ENCODE measurements around the gene ALPL. TPM values are rescaled to one million over a fixed set of nuclear protein-coding genes. Genes with fewer than 3 reads are reported as not detected.

Gene ALPL
- total and polyA plus RNA-seq, 10 donors = 19.5 to 222 (median 58.1) TPM

GRCh38 chr1:21610027-21610426 is 100.8 kb downstream of the ALPL start:
- no peak for DNase-seq

GRCh38 chr1:21610989-21611785 is 102.0 kb downstream of the ALPL start:
- intact Hi-C loops (cut with DNase I; ENCODE audit: low total_unique reads) = no loop called here
- H3K4me1 ChIP-seq = peaks cover 0 to 13% (median 2%) of the 10 kb centered on the region in 6 donors
- DNase-seq = no peak
- H3K4me3 ChIP-seq = no peak overlapping the region
- WGBS, 5 donors = 87 to 94% (median 87%) methylated on average over 16 to 21 of the region's 21 CpGs
- H3K27me3 ChIP-seq (replicated peaks in 1 of 7) = peaks cover 0 to 37% (median 0%) of the 10 kb centered on the region in 7 donors
- H3K36me3 ChIP-seq = no peaks in the 10 kb centered on the region
- TF ChIP-seq CTCF (IDR thresholded peaks at IDR 0.05 in 8 of 11, conservative IDR thresholded peaks at IDR 0.05 in 3 of 11) (no peak), POLR2A (IDR thresholded peaks at IDR 0.05) (no peak), POLR2AphosphoS5 (IDR thresholded peaks at IDR 0.05) (no peak)
- no peaks in the 10 kb centered on the region for H3K9me3 ChIP-seq
- H3K27ac ChIP-seq = no peak overlapping the region

More at GRCh38 chr1:21610027-21610426, 100.8 kb downstream of the ALPL start:
- Histone ChIP-seq H3K36me3 (no peaks in the 10 kb centered on the region), H3K4me3 (no peak overlapping the region), H3K27ac (no peak overlapping the region), H3K4me1 (peaks cover 0 to 13% (median 2%) of the 10 kb centered on the region in 6 donors), H3K27me3 (replicated peaks in 1 of 7) (peaks cover 0 to 37% (median 0%) of the 10 kb centered on the region in 7 donors), H3K9me3 (no peaks in the 10 kb centered on the region)
- TF ChIP-seq CTCF (IDR thresholded peaks at IDR 0.05 in 8 of 11, conservative IDR thresholded peaks at IDR 0.05 in 3 of 11) (no peak), POLR2A (IDR thresholded peaks at IDR 0.05) (no peak), POLR2AphosphoS5 (IDR thresholded peaks at IDR 0.05) (no peak)
- 45 to 64% (median 57%) methylated on average over 15 to 16 of the region's 16 CpGs for WGBS, 5 donors
- intact Hi-C loops (cut with DNase I; ENCODE audit: low total_unique reads) = no loop called here

- Histone ChIP-seq H3K4me3 (no peak overlapping the region), H3K9me3 (no peaks in the 10 kb centered on the region), H3K27ac (no peak overlapping the region), H3K27me3 (replicated peaks in 1 of 7) (peaks cover 0 to 37% (median 0%) of the 10 kb centered on the region in 7 donors), H3K4me1 (peaks cover 0 to 12% (median 2%) of the 10 kb centered on the region in 6 donors), H3K36me3 (no peaks in the 10 kb centered on the region)
- no peak for TF ChIP-seq POLR2AphosphoS5 (IDR thresholded peaks at IDR 0.05)
- TF ChIP-seq POLR2A (IDR thresholded peaks at IDR 0.05) = no peak
- no peak for TF ChIP-seq CTCF (IDR thresholded peaks at IDR 0.05 in 8 of 11, conservative IDR thresholded peaks at IDR 0.05 in 3 of 11)
- intact Hi-C loops (cut with DNase I; ENCODE audit: low total_unique reads) = no loop called here
- no peak for DNase-seq
- 93 to 96% (median 93%) methylated on average over 12 to 13 of the region's 13 CpGs for WGBS, 5 donors
Observed at GRCh38 chr1:21612057-21612456, 102.8 kb downstream of the ALPL start.

GRCh38 chr1:21613072-21613867 is 104.0 kb downstream of the ALPL start:
- Histone ChIP-seq H3K27me3 (replicated peaks in 1 of 7) (peaks cover 0 to 28% (median 0%) of the 10 kb centered on the region in 7 donors), H3K27ac (no peak overlapping the region), H3K4me3 (no peak overlapping the region), H3K9me3 (no peaks in the 10 kb centered on the region), H3K4me1 (no peaks in the 10 kb centered on the region), H3K36me3 (no peaks in the 10 kb centered on the region)
- intact Hi-C loops (cut with DNase I; ENCODE audit: low total_unique reads) = no loop called here
- TF ChIP-seq CTCF (IDR thresholded peaks at IDR 0.05 in 8 of 11, conservative IDR thresholded peaks at IDR 0.05 in 3 of 11) = no peak
- TF ChIP-seq POLR2A (IDR thresholded peaks at IDR 0.05) = no peak
- TF ChIP-seq POLR2AphosphoS5 (IDR thresholded peaks at IDR 0.05) = no peak
- WGBS, 5 donors = 82 to 88% (median 84%) methylated on average over 16 to 19 of the region's 19 CpGs
- no peak for DNase-seq
